GM18873 (cell line): Measurements from ENCODE around the gene EVI5L.
"Not testable (repeated sequence)": the region's sequence is repeated elsewhere in the genome, so short reads cannot be mapped to it uniquely, and the experiment has no call there.

Experiments
- ATAC-seq: cut with Tn5 transposase; IDR thresholded peaks from one replicate; pipeline ENCODE4 v1.9.1; 2021; ENCODE audit warnings: mild to moderate bottlenecking, moderate library complexity, moderate number of reproducible peaks; ENCODE audit not compliant: unreplicated experiment, low FRiP score

The EVI5L gene

GRCh38 chr19:7815325-7815724 is 14.7 kb upstream of the EVI5L start:
- no peak for ATAC-seq

GRCh38 chr19:7816040-7816439 is 14.0 kb upstream of the EVI5L start:
- not testable (repeated sequence) for ATAC-seq

GRCh38 chr19:7817801-7818200 is 12.2 kb upstream of the EVI5L start:
- no peak for ATAC-seq

GRCh38 chr19:7818806-7819205 is 11.2 kb upstream of the EVI5L start:
- ATAC-seq, result no peak

- no peak for ATAC-seq
Measured at GRCh38 chr19:7819337-7819736, 10.7 kb upstream of the EVI5L start.

GRCh38 chr19:7820588-7820987 is 9.4 kb upstream of the EVI5L start:
- no peak for ATAC-seq

- no peak for ATAC-seq
Measured at GRCh38 chr19:7822910-7823515, 7.0 kb upstream of the EVI5L start.

GRCh38 chr19:7823686-7824301 is 6.2 kb upstream of the EVI5L start:
- no peak for ATAC-seq

- ATAC-seq, result no peak
Measured at GRCh38 chr19:7829166-7829520, 875 bp upstream of the EVI5L start.

GRCh38 chr19:7830272-7830771 is 304 bp downstream of the EVI5L start:
- no peak for ATAC-seq

GRCh38 chr19:7830823-7831222 is 805 bp downstream of the EVI5L start:
- no peak for ATAC-seq

GRCh38 chr19:7831452-7831851 is 1.4 kb downstream of the EVI5L start:
- ATAC-seq, result no peak

GRCh38 chr19:7832009-7832408 is 2.0 kb downstream of the EVI5L start:
- no peak for ATAC-seq

GRCh38 chr19:7832781-7833180 is 2.8 kb downstream of the EVI5L start:
- ATAC-seq, result no peak

- no peak for ATAC-seq
Measured at GRCh38 chr19:7833225-7834099, 3.4 kb downstream of the EVI5L start.

GRCh38 chr19:7839476-7839875 is 9.5 kb downstream of the EVI5L start:
- ATAC-seq, result no peak

GRCh38 chr19:7840629-7841028 is 10.6 kb downstream of the EVI5L start:
- no peak for ATAC-seq

GRCh38 chr19:7841751-7842660 is 12.0 kb downstream of the EVI5L start:
- no peak for ATAC-seq

- no peak for ATAC-seq
Measured at GRCh38 chr19:7842661-7843294, 12.8 kb downstream of the EVI5L start.

GRCh38 chr19:7843521-7843920 is 13.5 kb downstream of the EVI5L start:
- ATAC-seq, result no peak
